Lower lobe of right lung (tissue), 2 donors: Measurements from ENCODE around the gene HNF1A. TPM values are rescaled to one million over a fixed set of nuclear protein-coding genes. Genes with fewer than 3 reads are reported as not detected.

Experiments
- ATAC-seq, 2 donors: fragments of 200-7000 bp; cut with Tn5 transposase; one replicate each; pipeline ENCODE4 v1.9.1; 2020 to 2022; ENCODE audit warnings: mild to moderate bottlenecking in 2 of 2, moderate library complexity in 2 of 2
- DNase-seq: peaks from one replicate; pipeline ENCODE4 v3.0.0-alpha.2; 2020
- H3K27ac ChIP-seq: fragments of 200-600 bp; one replicate; pipeline ENCODE4 v1.8.0; 2022
- H3K27me3 ChIP-seq: fragments of 200-600 bp; one replicate; pipeline ENCODE4 v1.8.0; 2022; ENCODE audit warnings: low read depth
- H3K36me3 ChIP-seq: fragments of 200-600 bp; one replicate; pipeline ENCODE4 v1.8.0; 2022; ENCODE audit warnings: mild to moderate bottlenecking
- H3K4me1 ChIP-seq: fragments of 200-600 bp; one replicate; pipeline ENCODE4 v1.8.0; 2022
- H3K4me3 ChIP-seq: fragments of 200-600 bp; one replicate; pipeline ENCODE4 v1.8.0; 2022; ENCODE audit warnings: mild to moderate bottlenecking
- H3K9me3 ChIP-seq: fragments of 200-600 bp; one replicate; pipeline ENCODE4 v1.8.0; 2022
- CTCF ChIP-seq: fragments of 200-600 bp; IDR thresholded peaks from one replicate; pipeline ENCODE4 v1.8.0; 2022; ENCODE audit warnings: antibody characterized with exemption, mild to moderate bottlenecking
- intact Hi-C: fragments of 100-400 bp; cut with DNase I; formaldehyde crosslinking; loops from one replicate; pipeline ENCODE4 v1.11.0; 2022
- total RNA-seq: library from RNA; stranded (reverse); fragmentation: NEBNext Ultra II Directional; extraction: Animal tissue kit (Norgen Biotek cat#: 25700); gene quantifications from one replicate; pipeline ENCODE4 v1.2.1, GENCODE V29; 2021
- donor health status: DM: no; HTN: yes; CAD: no; lungs with severe emphysema.

Gene HNF1A
- total RNA-seq, 1 donor from 2014 or later = 0.24 TPM

GRCh38 chr12:121015825-121016766 lies 37.8 kb downstream of the HNF1A start, which contains the start of gene C12orf43:
TSS of gene C12orf43 (minus strand) at chr12:121016487. CDS start at chr12:121016474, 13 bp downstream.
- H3K4me3 ChIP-seq = peak within 1 kb of the TSS; percentile 84
- TF ChIP-seq CTCF = no peak
- ATAC-seq (peak; percentile 96 to 99), DNase-seq (peak; percentile 92)
- no peaks in the 10 kb centered on the region for H3K9me3 ChIP-seq
- H3K36me3 ChIP-seq = peaks cover 18% of the 10 kb centered on the region
- H3K4me1 ChIP-seq = peaks cover 11% of the 10 kb centered on the region
- H3K27me3 ChIP-seq = no peaks in the 10 kb centered on the region
- intact Hi-C loops = no loop called here
- H3K27ac ChIP-seq = peak within 1 kb of the TSS; percentile 72

DNA sequence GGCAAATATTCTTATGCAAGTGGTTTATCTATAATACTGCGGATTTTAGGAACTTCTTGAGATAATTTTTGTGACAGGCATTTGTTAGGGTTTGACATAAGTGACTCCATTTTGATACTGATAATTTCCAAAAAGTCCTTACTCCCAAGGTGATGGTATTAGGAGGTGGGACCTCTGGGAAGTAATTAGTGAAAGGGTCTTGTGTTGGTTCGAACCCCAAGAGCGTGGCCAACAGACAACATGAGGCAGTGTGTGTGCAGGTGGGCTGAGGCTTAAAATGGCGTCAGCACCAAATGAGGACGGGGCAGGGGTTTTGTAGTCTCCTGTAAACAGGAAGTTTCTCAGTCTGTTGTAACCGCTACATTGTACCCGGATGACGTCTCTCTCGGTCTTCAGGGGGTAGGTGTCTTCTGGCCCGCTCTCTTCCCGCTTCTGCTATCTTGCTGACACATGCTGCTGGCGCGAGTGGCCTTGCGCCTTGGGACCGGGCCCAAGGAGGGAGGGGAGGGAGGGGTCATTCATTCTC lies 39.7 kb downstream of the HNF1A start:
- H3K27me3 ChIP-seq = no peaks in the 10 kb centered on the region
- no peaks in the 10 kb centered on the region for H3K9me3 ChIP-seq
- no peak overlapping the region for H3K27ac ChIP-seq
- H3K4me1 ChIP-seq = peaks cover 11% of the 10 kb centered on the region
- H3K36me3 ChIP-seq = peaks cover 3% of the 10 kb centered on the region
- no peak overlapping the region for H3K4me3 ChIP-seq
- peak in 1 of 2 donors; percentile 13 for ATAC-seq
- intact Hi-C loops = no loop called here
- DNase-seq = no peak
- no peak for TF ChIP-seq CTCF

GRCh38 chr12:121018860-121019617 lies 40.7 kb downstream of the HNF1A start:
- no peak for TF ChIP-seq CTCF
- no peak for DNase-seq

DNA sequence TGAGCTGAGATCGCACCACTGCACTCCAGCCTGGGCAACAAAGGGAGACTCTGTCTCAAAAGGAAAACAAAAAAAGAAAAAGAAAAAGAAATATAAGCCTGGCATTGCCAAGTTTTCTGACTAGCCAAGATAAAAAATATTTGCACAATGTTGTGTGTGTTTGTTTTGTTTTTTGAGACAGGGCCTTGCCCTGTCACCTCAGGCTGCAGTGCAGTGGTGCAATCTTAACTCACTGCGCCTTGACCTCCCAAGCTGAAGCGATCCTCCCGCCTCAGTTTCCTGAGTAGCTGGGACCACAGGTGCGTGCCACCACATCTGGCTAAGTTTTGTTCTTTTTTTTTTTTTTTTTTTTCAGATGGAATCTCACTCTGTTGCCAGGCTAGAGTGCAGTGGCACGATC lies 43.4 kb downstream of the HNF1A start:
- Histone ChIP-seq H3K27me3 (no peaks in the 10 kb centered on the region), H3K4me1 (no peaks in the 10 kb centered on the region), H3K27ac (no peak overlapping the region), H3K36me3 (no peaks in the 10 kb centered on the region), H3K4me3 (no peak overlapping the region), H3K9me3 (no peaks in the 10 kb centered on the region)
- intact Hi-C loops = no loop called here
- DNase-seq (peak; percentile 11), ATAC-seq (no peak)
- no peak for TF ChIP-seq CTCF

More at GRCh38 chr12:121018860-121019617, 40.7 kb downstream of the HNF1A start:
- Histone ChIP-seq H3K9me3 (no peaks in the 10 kb centered on the region), H3K36me3 (no peaks in the 10 kb centered on the region), H3K4me3 (no peak overlapping the region), H3K27ac (no peak overlapping the region), H3K27me3 (no peaks in the 10 kb centered on the region), H3K4me1 (peaks cover 11% of the 10 kb centered on the region)
- intact Hi-C loops = no loop called here
- ATAC-seq = no peak

DNA sequence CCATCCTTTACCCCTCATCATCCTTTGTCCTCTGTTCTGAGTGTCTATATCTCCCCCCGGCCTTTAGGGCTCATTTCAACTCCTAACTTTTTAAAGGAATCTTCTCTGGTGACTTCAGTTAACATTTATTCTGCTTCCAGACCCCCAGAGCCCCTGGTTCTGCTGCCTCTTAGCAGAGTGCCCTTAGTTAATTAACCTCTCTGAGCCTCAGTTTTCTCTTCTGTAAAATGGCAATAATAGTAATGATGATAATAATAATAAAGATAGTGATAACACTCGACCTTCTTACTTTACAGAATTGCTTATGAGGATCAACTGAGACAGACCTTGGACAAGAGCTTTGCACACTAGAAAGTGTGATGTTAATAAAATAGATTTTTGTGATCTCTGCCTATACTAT lies 44.4 kb downstream of the HNF1A start:
- TF ChIP-seq CTCF = no peak
- Histone ChIP-seq H3K27ac (no peak overlapping the region), H3K36me3 (no peaks in the 10 kb centered on the region), H3K4me1 (no peaks in the 10 kb centered on the region), H3K9me3 (no peaks in the 10 kb centered on the region), H3K4me3 (no peak overlapping the region), H3K27me3 (no peaks in the 10 kb centered on the region)
- intact Hi-C loops = no loop called here
- no peak for DNase-seq
- no peak for ATAC-seq
